Mucosa of rectum (tissue), 2 donors: ENCODE measurements around the gene GLDN.

Experiments
- H3K27ac ChIP-seq, 2 donors: one replicate each; pipeline ENCODE4 v1.7.0; 2013; ENCODE audit warnings: inconsistent platforms in 2 of 2, low read depth in 2 of 2, low read length in 2 of 2
- H3K27me3 ChIP-seq, 2 donors: one replicate each; pipeline ENCODE4 v1.7.0; 2013; ENCODE audit warnings: low read length in 2 of 2; ENCODE audit not compliant: control insufficient read depth in 2 of 2, insufficient read depth in 2 of 2
- H3K36me3 ChIP-seq, 2 donors: one replicate each; pipeline ENCODE4 v1.7.0; 2013; ENCODE audit warnings: low read length in 2 of 2; ENCODE audit not compliant: control insufficient read depth in 2 of 2, insufficient read depth in 2 of 2
- H3K4me1 ChIP-seq, 2 donors: one replicate each; pipeline ENCODE4 v1.7.0; 2013; ENCODE audit warnings: low read length in 2 of 2, mild to moderate bottlenecking in 1 of 2; ENCODE audit not compliant: control insufficient read depth in 2 of 2, insufficient read depth in 2 of 2
- H3K4me3 ChIP-seq, 2 donors: one replicate each; pipeline ENCODE4 v1.7.0; 2013; ENCODE audit warnings: low read length in 2 of 2
- H3K9ac ChIP-seq, 2 donors: one replicate each; pipeline ENCODE4 v1.7.0; 2013; ENCODE audit warnings: low read length in 2 of 2, low read depth in 1 of 2, mild to moderate bottlenecking in 1 of 2
- H3K9me3 ChIP-seq, 2 donors: one replicate each; pipeline ENCODE4 v1.7.0; 2013; ENCODE audit warnings: low read length in 2 of 2; ENCODE audit not compliant: control insufficient read depth in 2 of 2
- donor health status: healthy.
- donor health status: Normal muscosa, but diverticular disease.

GLDN gene

GRCh38 chr15:51312166-51313073, 29.0 kb upstream of the GLDN start:
- H3K27me3 ChIP-seq, result peaks cover 0 to 3% of the 10 kb centered on the region in 2 donors
- no peaks in the 10 kb centered on the region for H3K36me3 ChIP-seq
- H3K9ac ChIP-seq, result no peak overlapping the region
- no peaks in the 10 kb centered on the region for H3K4me1 ChIP-seq
- peak overlapping the region in 1 of 2 donors; percentile 26 for H3K27ac ChIP-seq
- no peak overlapping the region for H3K4me3 ChIP-seq
- no peaks in the 10 kb centered on the region for H3K9me3 ChIP-seq

GRCh38 chr15:51313074-51313393, 28.4 kb upstream of the GLDN start:
- no peaks in the 10 kb centered on the region for H3K9me3 ChIP-seq
- no peak overlapping the region for H3K4me3 ChIP-seq
- peak overlapping the region in 1 of 2 donors; percentile 26 for H3K27ac ChIP-seq
- no peaks in the 10 kb centered on the region for H3K36me3 ChIP-seq
- no peaks in the 10 kb centered on the region for H3K4me1 ChIP-seq
- H3K27me3 ChIP-seq, result no peaks in the 10 kb centered on the region
- H3K9ac ChIP-seq, result no peak overlapping the region

GRCh38 chr15:51313644-51314280, 27.7 kb upstream of the GLDN start:
- Histone ChIP-seq H3K4me3 (no peak overlapping the region), H3K27me3 (no peaks in the 10 kb centered on the region), H3K9ac (no peak overlapping the region), H3K36me3 (no peaks in the 10 kb centered on the region), H3K9me3 (no peaks in the 10 kb centered on the region), H3K27ac (no peak overlapping the region), H3K4me1 (no peaks in the 10 kb centered on the region)

- H3K9ac ChIP-seq, result no peak overlapping the region
- no peak overlapping the region for H3K4me3 ChIP-seq
Measured at GRCh38 chr15:51314391-51315337, 26.8 kb upstream of the GLDN start.

GRCh38 chr15:51315726-51316125, 25.7 kb upstream of the GLDN start:
- Histone ChIP-seq H3K36me3 (no peaks in the 10 kb centered on the region), H3K27ac (no peak overlapping the region), H3K4me3 (no peak overlapping the region), H3K27me3 (no peaks in the 10 kb centered on the region), H3K4me1 (no peaks in the 10 kb centered on the region), H3K9me3 (no peaks in the 10 kb centered on the region), H3K9ac (no peak overlapping the region)

More at GRCh38 chr15:51314391-51315337, 26.8 kb upstream of the GLDN start:
- H3K27me3 ChIP-seq, result no peaks in the 10 kb centered on the region
- no peak overlapping the region for H3K27ac ChIP-seq
- no peaks in the 10 kb centered on the region for H3K9me3 ChIP-seq
- no peaks in the 10 kb centered on the region for H3K36me3 ChIP-seq
- H3K4me1 ChIP-seq, result no peaks in the 10 kb centered on the region

GRCh38 chr15:51316636-51317035, 24.8 kb upstream of the GLDN start:
- Histone ChIP-seq H3K9me3 (no peaks in the 10 kb centered on the region), H3K27ac (no peak overlapping the region), H3K36me3 (no peaks in the 10 kb centered on the region), H3K9ac (no peak overlapping the region), H3K4me3 (no peak overlapping the region), H3K27me3 (no peaks in the 10 kb centered on the region), H3K4me1 (no peaks in the 10 kb centered on the region)

- Histone ChIP-seq H3K27ac (no peak overlapping the region), H3K4me1 (no peaks in the 10 kb centered on the region), H3K9ac (no peak overlapping the region), H3K9me3 (no peaks in the 10 kb centered on the region), H3K4me3 (no peak overlapping the region), H3K27me3 (no peaks in the 10 kb centered on the region), H3K36me3 (no peaks in the 10 kb centered on the region)
Measured at GRCh38 chr15:51318382-51319150, 22.9 kb upstream of the GLDN start.

- H3K4me1 ChIP-seq, result no peaks in the 10 kb centered on the region
- no peak overlapping the region for H3K4me3 ChIP-seq
- H3K27ac ChIP-seq, result no peak overlapping the region
- no peaks in the 10 kb centered on the region for H3K36me3 ChIP-seq
- H3K27me3 ChIP-seq, result no peaks in the 10 kb centered on the region
- no peak overlapping the region for H3K9ac ChIP-seq
- H3K9me3 ChIP-seq, result no peaks in the 10 kb centered on the region
Measured at GRCh38 chr15:51319539-51319938, 21.9 kb upstream of the GLDN start.

GRCh38 chr15:51320843-51321242, 20.6 kb upstream of the GLDN start:
- Histone ChIP-seq H3K36me3 (no peaks in the 10 kb centered on the region), H3K27me3 (no peaks in the 10 kb centered on the region), H3K27ac (no peak overlapping the region), H3K4me1 (no peaks in the 10 kb centered on the region), H3K9me3 (no peaks in the 10 kb centered on the region), H3K4me3 (no peak overlapping the region), H3K9ac (no peak overlapping the region)
